Activated effector memory CD4-positive, alpha-beta T cell treated with anti-CD3 and anti-CD28 coated beads, Interleukin-2, amount 50 U/mL, for 16 hours (primary cell): ENCODE data around the gene DAPP1.

Experiments used
- DNase-seq: peaks from one replicate; pipeline ENCODE4 v3.0.0-alpha.2; 2020

The DAPP1 gene

DNA sequence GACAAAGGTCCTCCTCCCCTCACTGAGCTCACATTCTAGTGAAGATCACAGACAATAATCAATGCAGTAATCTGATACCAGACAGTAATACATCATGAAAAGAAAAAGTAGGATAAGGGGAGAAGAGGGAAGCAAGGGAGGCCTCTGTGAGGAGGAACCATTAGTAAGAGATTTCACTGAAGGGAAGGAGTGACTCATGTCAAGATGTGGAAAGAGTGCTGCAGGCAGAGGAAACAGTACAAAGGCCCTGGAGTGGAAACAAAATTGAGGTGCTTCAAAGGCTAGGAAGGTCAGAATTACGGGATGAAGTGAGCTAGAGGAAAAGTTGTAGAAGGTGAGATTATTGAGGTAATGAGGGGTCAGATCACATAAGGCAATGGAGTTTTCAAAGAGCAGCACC, 39.5 kb downstream of the DAPP1 start:
- DNase-seq, result no peak

GRCh38 chr4:99857307-99857706, 40.7 kb downstream of the DAPP1 start:
- no peak for DNase-seq

DNA sequence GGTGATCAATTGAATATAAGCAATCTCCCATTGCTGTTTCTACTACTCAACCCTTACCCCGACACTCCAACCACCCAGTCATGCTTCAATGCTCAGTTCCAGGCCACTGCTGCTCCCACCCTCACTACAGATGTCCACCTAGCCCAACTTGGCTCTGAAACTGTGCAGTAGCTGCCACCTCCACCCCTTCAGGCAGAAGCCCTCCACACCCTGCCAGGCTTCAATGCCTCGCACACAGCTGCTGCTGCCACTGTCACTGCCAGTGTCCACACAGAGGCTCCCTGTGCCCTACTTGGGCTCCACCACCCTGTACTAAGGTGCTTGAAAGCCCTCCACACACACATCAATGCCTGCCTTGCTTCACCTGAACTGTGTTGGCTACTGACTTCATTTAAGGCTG, 43.0 kb downstream of the DAPP1 start:
- DNase-seq, result no peak

- DNase-seq, result no peak
Measured at GRCh38 chr4:99860521-99860920, 43.9 kb downstream of the DAPP1 start.

GRCh38 chr4:99861120-99861905, 44.7 kb downstream of the DAPP1 start:
- DNase-seq, result no peak

DNA sequence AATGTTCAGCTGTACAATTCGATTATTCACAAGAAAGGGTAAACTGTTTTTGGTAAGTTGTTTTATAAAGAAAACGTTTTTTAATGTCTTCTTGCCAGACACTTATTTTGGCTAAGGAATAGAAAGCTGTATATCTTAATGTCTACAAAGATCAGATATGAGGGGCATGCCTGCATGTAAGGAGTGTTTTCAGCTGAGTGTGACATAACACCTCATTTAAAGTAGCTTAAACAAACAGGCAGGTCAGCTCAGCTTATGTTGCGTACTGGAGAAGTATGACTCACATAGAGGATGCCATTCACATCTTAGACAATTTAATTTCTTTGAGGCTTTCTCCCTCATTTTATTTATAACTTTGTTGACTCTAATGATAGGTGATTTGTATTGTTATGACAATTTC, 47.2 kb downstream of the DAPP1 start:
- DNase-seq, result no peak

DNA sequence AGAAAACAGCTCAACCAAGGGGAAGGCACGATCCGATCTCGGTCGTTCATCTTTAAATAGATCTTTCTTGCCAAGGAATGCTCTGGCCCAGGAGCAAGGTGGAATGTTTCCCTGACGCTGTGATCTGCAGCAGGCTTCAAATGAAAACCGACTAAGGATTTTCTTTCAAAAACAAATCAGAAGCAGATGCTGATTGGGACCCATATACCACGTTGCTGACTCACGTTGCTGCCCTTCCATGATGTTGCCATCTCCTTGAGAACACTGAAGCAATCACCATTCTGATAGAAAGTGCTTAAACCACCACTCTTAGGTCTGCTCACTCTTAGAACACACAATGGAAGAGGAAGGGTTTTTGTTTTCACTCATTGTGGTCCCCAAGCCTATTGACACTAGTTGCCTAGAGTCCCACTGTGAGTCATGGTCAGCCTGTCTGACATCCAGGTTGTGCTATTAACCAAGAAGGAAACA, 51.5 kb downstream of the DAPP1 start:
- DNase-seq, result no peak

- no peak for DNase-seq
Measured at GRCh38 chr4:99872570-99872969, 55.9 kb downstream of the DAPP1 start.

GRCh38 chr4:99875071-99875470, 58.4 kb downstream of the DAPP1 start:
- no peak for DNase-seq

GRCh38 chr4:99876946-99877345, 60.3 kb downstream of the DAPP1 start:
- no peak for DNase-seq

DNA sequence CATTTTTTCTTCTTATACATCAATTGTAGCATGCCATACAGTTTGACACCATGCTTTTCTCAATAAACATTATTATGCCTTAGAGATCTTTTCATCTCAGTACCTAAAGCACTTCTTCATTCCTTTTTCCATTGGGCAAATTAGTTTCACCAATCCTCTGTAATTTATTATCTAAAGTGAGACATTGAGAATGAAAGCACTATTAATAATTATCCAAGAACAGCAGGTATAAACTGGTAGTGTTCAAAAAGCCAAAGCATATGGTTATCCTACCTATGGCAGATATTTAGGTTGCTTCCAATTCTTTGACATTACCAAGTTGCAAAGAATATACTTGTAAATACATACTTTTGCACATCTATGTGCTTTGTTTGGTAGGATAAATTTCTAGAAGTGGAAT, 62.0 kb downstream of the DAPP1 start:
- no peak for DNase-seq

DNA sequence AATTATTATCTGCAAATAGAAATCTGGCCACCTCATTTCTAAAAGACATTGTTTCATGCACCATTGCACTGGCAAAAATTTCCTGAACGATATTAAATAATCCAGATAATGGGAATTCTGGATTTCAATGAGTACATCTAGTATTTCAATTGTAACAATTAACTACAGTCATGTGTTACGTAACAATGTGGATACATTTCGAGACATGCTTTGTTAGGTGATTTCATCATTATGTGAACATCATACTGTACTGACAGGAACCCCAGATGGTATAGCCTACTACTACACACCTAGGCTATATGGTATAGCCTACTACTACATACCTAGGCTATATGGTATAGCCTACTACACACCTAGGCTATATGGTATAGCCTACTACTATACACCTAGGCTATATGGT, 62.8 kb downstream of the DAPP1 start:
- DNase-seq, result no peak

DNA sequence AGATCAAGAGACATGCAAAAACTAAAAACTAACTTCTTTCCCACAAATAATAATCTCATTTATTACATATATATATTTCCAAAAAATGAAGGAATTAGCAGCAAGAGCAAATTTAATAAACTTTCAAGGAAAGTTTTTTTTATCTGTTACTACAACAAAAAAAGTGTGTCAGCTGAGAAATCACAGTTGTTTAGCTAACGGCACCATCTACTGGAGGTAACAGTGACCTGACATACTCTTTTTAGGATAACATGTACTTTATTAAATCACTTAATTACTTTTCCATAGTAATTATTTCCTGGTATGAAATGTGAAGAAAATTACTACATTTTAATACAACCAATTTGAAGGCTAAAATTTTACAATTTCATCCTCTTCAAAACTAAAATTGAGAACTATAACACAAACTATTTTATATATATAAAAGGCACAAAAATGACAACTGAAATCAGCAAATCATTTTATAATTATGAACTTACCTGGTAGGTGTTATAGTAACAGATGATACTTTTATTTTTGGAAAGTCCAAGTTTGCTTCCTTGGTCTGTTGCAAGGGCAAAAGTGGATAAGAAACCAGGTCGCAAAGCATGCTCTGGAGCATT, 68.5 kb downstream of the DAPP1 start:
- DNase-seq, result no peak

GRCh38 chr4:99885687-99886086, 69.1 kb downstream of the DAPP1 start:
- DNase-seq, result no peak

DNA sequence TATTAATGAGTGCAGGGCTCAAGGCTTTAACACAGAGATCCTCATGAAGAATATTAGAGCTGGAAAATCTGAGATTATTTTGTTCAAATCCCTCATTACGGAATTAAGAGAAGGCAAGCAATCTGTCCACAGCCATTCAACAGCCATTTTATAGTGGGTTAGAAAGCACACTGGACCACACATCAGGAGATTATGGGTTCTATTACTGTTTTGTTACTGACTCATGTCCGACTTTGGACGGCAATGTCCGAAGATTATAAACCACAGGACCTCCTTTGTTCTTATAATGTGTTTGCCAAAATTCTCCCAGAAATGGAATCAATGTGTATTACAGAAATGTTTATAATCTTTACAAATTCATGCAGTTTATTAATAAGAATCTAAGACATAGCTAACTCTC, 69.5 kb downstream of the DAPP1 start:
- no peak for DNase-seq

DNA sequence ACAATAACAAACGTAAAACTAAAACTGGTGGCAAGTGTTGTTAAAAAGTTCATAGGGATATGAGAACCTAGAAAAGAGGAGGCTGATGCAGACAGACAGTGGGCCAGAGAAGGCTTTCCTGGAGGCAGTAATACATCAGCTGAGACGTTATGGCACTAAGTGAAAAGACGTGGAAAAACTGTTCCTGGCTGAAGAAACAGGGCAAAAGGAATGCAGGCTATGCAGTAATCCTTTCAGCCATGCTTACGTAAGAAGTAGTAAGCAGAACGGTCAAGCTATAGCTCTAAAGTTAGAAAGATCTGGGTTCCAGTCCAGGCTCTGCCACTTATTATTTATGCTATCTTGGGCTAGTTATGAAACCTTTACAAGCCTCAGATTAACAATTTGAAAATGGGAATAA, 71.2 kb downstream of the DAPP1 start:
- DNase-seq, result no peak

- no peak for DNase-seq
Measured at GRCh38 chr4:99891351-99891750, 74.7 kb downstream of the DAPP1 start.

- DNase-seq, result no peak
Measured at GRCh38 chr4:99893029-99893428, 76.4 kb downstream of the DAPP1 start.

GRCh38 chr4:99893839-99894160, 77.2 kb downstream of the DAPP1 start:
- no peak for DNase-seq

- peak; percentile 96 for DNase-seq
Measured at GRCh38 chr4:99894161-99894997, 77.8 kb downstream of the DAPP1 start, which contains the start of gene LAMTOR3. TSS of gene LAMTOR3 (minus strand) at chr4:99894427. CDS start at chr4:99893963, 464 bp downstream.

GRCh38 chr4:99894998-99895397, 78.4 kb downstream of the DAPP1 start:
- no peak for DNase-seq

GRCh38 chr4:99915449-99915848, 98.8 kb downstream of the DAPP1 start:
- no peak for DNase-seq

GRCh38 chr4:99917575-99917974, 100.9 kb downstream of the DAPP1 start:
- no peak for DNase-seq

DNA sequence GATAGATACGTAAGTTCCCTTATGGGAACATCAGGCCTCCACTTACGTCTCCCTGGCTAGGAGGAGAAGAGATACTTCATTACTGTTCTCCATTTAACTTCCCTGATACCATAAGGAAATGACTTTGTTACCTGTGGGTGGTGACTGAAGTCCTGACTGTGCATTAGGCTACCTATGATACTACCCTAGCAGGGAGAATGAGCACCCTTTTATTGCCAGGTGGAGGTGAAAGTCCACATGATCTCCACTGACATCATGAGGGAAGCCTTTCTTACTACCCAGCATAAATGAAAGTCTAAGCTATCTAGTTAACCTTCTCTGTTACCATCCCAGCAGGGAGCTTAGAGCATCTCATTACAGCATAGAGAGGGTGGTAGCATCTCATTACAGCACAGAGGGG, 102.0 kb downstream of the DAPP1 start:
- DNase-seq, result no peak
